Osteoblast (primary cell): ENCODE data around the gene NUP50. TPM values are rescaled to one million over a fixed set of nuclear protein-coding genes. Genes with fewer than 3 reads are reported as not detected.

Experiments used
- DNase-seq: peaks from one replicate; pipeline ENCODE4 v3.0.0; 2011; ENCODE audit warnings: low spot score, mixed read lengths; ENCODE audit not compliant: insufficient read length; ENCODE audit errors: missing footprints
- H2AFZ ChIP-seq: 2 replicates; pipeline ENCODE4 v1.6.0; 2011; ENCODE audit warnings: mild to moderate bottlenecking, low read length
- H3K27ac ChIP-seq: 2 replicates; pipeline ENCODE4 v1.5.1; 2011; ENCODE audit warnings: mild to moderate bottlenecking, low read depth, low read length, moderate library complexity
- H3K27me3 ChIP-seq: 2 replicates; pipeline ENCODE4 v1.6.0; 2012; ENCODE audit warnings: mild to moderate bottlenecking, control low read depth, inconsistent platforms, low read length, moderate library complexity; ENCODE audit not compliant: insufficient read depth
- H3K36me3 ChIP-seq: 2 replicates; pipeline ENCODE4 v1.5.1; 2011; ENCODE audit warnings: mild to moderate bottlenecking, low read length, control low read depth, moderate library complexity; ENCODE audit not compliant: insufficient read depth
- H3K4me1 ChIP-seq: 2 replicates; pipeline ENCODE4 v1.5.1; 2011; ENCODE audit warnings: mild to moderate bottlenecking, low read length, control low read depth, moderate library complexity; ENCODE audit not compliant: insufficient read depth
- H3K4me2 ChIP-seq: 2 replicates; pipeline ENCODE4 v1.6.0; 2011; ENCODE audit warnings: mild to moderate bottlenecking, low read length; ENCODE audit not compliant: insufficient read depth
- H3K4me3 ChIP-seq: fragments of 200-600 bp; sonication (generic); 3 replicates; pipeline ENCODE4 v1.5.1; 2012; ENCODE audit warnings: mild to moderate bottlenecking, low read length, inconsistent platforms; ENCODE audit not compliant: insufficient read depth
- H3K79me2 ChIP-seq: 2 replicates; pipeline ENCODE4 v1.6.0; 2012; ENCODE audit warnings: mild to moderate bottlenecking, low read length, control low read depth, inconsistent platforms; ENCODE audit not compliant: insufficient read depth
- H3K9me3 ChIP-seq: 2 replicates; pipeline ENCODE4 v1.5.1; 2011; ENCODE audit warnings: low read depth, low read length, control low read depth
- H4K20me1 ChIP-seq: 2 replicates; pipeline ENCODE4 v1.6.0; 2012; ENCODE audit warnings: mild to moderate bottlenecking, low read length, control low read depth; ENCODE audit not compliant: insufficient read depth
- CTCF ChIP-seq: IDR thresholded peaks from 2 replicates; pipeline ENCODE4 v1.5.1; 2011; ENCODE audit warnings: mild to moderate bottlenecking, low read depth, low read length, moderate library complexity; ENCODE audit errors: extremely low read depth
- total RNA-seq: library from RNA; depleted of rRNA; stranded (reverse); fragments of >200 nt; gene quantifications from 2 replicates; pipeline ENCODE4 v1.2.3, GENCODE V29; 2012

The NUP50 gene
- total RNA-seq, 1 donor: 54.3 TPM

GRCh38 chr22:45142376-45142775 lies 21.3 kb upstream of the NUP50 start:
- Histone ChIP-seq H4K20me1 (no peaks in the 10 kb centered on the region), H3K79me2 (peaks cover 30% of the 10 kb centered on the region), H3K4me2 (no peak overlapping the region), H3K9me3 (no peaks in the 10 kb centered on the region), H2AFZ (no peak overlapping the region), H3K4me1 (peaks cover 4% of the 10 kb centered on the region), H3K36me3 (no peaks in the 10 kb centered on the region), H3K4me3 (no peak overlapping the region), H3K27ac (no peak overlapping the region), H3K27me3 (no peaks in the 10 kb centered on the region)
- no peak for DNase-seq
- TF ChIP-seq CTCF: no peak

GRCh38 chr22:45144916-45145315 lies 18.8 kb upstream of the NUP50 start:
- Histone ChIP-seq H2AFZ (no peak overlapping the region), H3K27ac (no peak overlapping the region), H3K9me3 (no peaks in the 10 kb centered on the region), H3K4me3 (no peak overlapping the region), H3K4me1 (peaks cover 8% of the 10 kb centered on the region), H3K79me2 (peaks cover 29% of the 10 kb centered on the region), H3K27me3 (no peaks in the 10 kb centered on the region), H4K20me1 (no peaks in the 10 kb centered on the region), H3K36me3 (peaks cover under 1% of the 10 kb centered on the region), H3K4me2 (no peak overlapping the region)
- peak; percentile 63 for DNase-seq
- TF ChIP-seq CTCF: no peak

- peaks cover 17% of the 10 kb centered on the region for H3K4me1 ChIP-seq
- no peak for DNase-seq
- no peaks in the 10 kb centered on the region for H3K27me3 ChIP-seq
- H3K4me2 ChIP-seq: no peak overlapping the region
- H3K4me3 ChIP-seq: no peak overlapping the region
- H3K9me3 ChIP-seq: no peaks in the 10 kb centered on the region
- H3K27ac ChIP-seq: peak overlapping the region; percentile 39
- peaks cover 20% of the 10 kb centered on the region for H3K36me3 ChIP-seq
- H4K20me1 ChIP-seq: peaks cover 4% of the 10 kb centered on the region
- no peak for TF ChIP-seq CTCF
- H3K79me2 ChIP-seq: peaks cover 50% of the 10 kb centered on the region
- no peak overlapping the region for H2AFZ ChIP-seq
Observed at GRCh38 chr22:45149671-45150070, 14.1 kb upstream of the NUP50 start.

DNA sequence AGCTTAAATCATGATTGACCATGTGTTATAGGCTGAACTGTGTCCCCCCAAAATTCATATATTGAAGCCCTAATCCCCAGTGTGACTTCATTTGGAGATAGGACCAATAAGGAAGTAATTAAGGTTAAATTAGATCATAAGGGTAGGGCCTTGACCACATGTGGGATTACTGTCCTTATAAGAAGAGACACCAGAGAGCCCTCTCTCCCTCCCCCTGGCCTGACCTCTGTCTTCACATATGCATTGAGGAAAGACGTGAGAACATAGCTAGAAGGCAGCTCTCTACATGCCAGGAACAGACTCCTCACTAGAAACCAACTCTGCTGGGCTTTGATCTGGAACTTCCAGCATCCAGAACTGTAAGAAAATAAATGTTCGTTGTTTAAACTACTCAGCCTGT lies 13.6 kb upstream of the NUP50 start:
- peaks cover 17% of the 10 kb centered on the region for H3K4me1 ChIP-seq
- H3K27ac ChIP-seq: peak overlapping the region; percentile 39
- TF ChIP-seq CTCF: no peak
- H3K79me2 ChIP-seq: peaks cover 50% of the 10 kb centered on the region
- peaks cover 20% of the 10 kb centered on the region for H3K36me3 ChIP-seq
- no peak overlapping the region for H3K4me2 ChIP-seq
- H4K20me1 ChIP-seq: peaks cover 4% of the 10 kb centered on the region
- no peak overlapping the region for H3K4me3 ChIP-seq
- H2AFZ ChIP-seq: no peak overlapping the region
- DNase-seq: no peak
- H3K9me3 ChIP-seq: no peaks in the 10 kb centered on the region
- H3K27me3 ChIP-seq: no peaks in the 10 kb centered on the region
